ENCODE results near the gene TRIM26. TPM values are rescaled to one million over a fixed set of nuclear protein-coding genes. Genes with fewer than 3 reads are reported as not detected.

Gene TRIM26
- total and polyA plus RNA-seq, 2 of the 13 experiments (the other 11 are each of a cell fraction or from before 2014, with no cell fraction given) = 27.1 to 38.7 TPM

DNA sequence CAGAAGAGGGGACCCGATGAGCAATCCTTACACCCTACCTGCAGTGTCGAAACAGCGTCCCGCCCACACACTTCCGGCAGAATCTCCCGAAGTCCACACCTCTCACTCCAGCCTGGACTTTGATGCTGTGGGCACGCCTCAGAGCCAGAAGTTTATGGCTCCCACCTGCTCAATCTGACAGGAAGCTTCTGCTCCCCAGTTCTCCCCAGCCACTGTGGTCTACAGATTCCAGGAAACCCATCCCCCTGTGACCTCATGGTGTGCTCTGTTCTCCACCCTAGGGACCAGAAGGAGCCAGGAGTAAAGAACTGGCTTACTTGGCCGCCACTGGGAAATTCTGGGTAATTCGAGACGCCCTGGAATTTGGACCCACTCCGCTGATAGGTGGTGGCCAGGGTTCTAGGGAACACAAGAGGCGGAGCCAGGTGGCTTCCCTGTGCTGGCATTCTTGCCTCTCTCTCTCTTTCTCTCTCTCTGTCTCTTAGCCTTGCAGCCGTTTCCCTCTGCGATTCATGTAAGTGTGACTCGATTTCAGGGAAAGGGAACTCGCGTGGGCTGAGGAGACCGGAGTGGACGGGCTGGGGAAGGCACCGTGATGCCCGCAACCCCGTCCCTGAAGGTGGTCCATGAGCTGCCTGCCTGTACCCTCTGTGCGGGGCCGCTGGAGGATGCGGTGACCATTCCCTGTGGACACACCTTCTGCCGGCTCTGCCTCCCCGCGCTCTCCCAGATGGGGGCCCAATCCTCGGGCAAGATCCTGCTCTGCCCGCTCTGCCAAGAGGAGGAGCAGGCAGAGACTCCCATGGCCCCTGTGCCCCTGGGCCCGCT, 49.9 kb downstream of the TRIM26 start, which contains the start of gene TRIM15 (continued):
- TF ChIP-seq, protein P1, sequence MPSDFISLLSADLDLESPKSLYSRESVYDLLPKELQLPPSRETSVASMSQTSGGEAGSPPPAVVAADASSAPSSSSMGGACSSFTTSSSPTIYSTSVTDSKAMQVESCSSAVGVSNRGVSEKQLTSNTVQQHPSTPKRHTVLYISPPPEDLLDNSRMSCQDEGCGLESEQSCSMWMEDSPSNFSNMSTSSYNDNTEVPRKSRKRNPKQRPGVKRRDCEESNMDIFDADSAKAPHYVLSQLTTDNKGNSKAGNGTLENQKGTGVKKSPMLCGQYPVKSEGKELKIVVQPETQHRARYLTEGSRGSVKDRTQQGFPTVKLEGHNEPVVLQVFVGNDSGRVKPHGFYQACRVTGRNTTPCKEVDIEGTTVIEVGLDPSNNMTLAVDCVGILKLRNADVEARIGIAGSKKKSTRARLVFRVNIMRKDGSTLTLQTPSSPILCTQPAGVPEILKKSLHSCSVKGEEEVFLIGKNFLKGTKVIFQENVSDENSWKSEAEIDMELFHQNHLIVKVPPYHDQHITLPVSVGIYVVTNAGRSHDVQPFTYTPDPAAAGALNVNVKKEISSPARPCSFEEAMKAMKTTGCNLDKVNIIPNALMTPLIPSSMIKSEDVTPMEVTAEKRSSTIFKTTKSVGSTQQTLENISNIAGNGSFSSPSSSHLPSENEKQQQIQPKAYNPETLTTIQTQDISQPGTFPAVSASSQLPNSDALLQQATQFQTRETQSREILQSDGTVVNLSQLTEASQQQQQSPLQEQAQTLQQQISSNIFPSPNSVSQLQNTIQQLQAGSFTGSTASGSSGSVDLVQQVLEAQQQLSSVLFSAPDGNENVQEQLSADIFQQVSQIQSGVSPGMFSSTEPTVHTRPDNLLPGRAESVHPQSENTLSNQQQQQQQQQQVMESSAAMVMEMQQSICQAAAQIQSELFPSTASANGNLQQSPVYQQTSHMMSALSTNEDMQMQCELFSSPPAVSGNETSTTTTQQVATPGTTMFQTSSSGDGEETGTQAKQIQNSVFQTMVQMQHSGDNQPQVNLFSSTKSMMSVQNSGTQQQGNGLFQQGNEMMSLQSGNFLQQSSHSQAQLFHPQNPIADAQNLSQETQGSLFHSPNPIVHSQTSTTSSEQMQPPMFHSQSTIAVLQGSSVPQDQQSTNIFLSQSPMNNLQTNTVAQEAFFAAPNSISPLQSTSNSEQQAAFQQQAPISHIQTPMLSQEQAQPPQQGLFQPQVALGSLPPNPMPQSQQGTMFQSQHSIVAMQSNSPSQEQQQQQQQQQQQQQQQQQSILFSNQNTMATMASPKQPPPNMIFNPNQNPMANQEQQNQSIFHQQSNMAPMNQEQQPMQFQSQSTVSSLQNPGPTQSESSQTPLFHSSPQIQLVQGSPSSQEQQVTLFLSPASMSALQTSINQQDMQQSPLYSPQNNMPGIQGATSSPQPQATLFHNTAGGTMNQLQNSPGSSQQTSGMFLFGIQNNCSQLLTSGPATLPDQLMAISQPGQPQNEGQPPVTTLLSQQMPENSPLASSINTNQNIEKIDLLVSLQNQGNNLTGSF (CRISPR knock-in tag; IDR thresholded peaks at IDR 0.05) = no peak
- TF ChIP-seq, protein P2, sequence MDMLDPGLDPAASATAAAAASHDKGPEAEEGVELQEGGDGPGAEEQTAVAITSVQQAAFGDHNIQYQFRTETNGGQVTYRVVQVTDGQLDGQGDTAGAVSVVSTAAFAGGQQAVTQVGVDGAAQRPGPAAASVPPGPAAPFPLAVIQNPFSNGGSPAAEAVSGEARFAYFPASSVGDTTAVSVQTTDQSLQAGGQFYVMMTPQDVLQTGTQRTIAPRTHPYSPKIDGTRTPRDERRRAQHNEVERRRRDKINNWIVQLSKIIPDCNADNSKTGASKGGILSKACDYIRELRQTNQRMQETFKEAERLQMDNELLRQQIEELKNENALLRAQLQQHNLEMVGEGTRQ (IDR thresholded peaks at IDR 0.05; ENCODE audit: low read depth, low read length) = no peak
- TF ChIP-seq, protein P2 (CRISPR knock-in tag; IDR thresholded peaks at IDR 0.05; ENCODE audit: borderline replicate concordance) = 0 out of 2 replicates have a peak, but pooled peaks have one; percentile 21
- TF ChIP-seq, protein P3, sequence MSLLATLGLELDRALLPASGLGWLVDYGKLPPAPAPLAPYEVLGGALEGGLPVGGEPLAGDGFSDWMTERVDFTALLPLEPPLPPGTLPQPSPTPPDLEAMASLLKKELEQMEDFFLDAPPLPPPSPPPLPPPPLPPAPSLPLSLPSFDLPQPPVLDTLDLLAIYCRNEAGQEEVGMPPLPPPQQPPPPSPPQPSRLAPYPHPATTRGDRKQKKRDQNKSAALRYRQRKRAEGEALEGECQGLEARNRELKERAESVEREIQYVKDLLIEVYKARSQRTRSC (CRISPR knock-in tag; IDR thresholded peaks at IDR 0.05; ENCODE audit: low read depth) = peak; percentile 65; the same call in 1 of the 2 replicates
- TF ChIP-seq MEIS2 (CRISPR knock-in tag; IDR thresholded peaks at IDR 0.05) = peak; percentile 54; the same call in 1 of the 2 replicates
- TF ChIP-seq, protein P4, sequence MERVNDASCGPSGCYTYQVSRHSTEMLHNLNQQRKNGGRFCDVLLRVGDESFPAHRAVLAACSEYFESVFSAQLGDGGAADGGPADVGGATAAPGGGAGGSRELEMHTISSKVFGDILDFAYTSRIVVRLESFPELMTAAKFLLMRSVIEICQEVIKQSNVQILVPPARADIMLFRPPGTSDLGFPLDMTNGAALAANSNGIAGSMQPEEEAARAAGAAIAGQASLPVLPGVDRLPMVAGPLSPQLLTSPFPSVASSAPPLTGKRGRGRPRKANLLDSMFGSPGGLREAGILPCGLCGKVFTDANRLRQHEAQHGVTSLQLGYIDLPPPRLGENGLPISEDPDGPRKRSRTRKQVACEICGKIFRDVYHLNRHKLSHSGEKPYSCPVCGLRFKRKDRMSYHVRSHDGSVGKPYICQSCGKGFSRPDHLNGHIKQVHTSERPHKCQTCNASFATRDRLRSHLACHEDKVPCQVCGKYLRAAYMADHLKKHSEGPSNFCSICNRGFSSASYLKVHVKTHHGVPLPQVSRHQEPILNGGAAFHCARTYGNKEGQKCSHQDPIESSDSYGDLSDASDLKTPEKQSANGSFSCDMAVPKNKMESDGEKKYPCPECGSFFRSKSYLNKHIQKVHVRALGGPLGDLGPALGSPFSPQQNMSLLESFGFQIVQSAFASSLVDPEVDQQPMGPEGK (CRISPR knock-in tag; IDR thresholded peaks at IDR 0.05) = peak; percentile 54
- peak; percentile 60 for TF ChIP-seq ZNF605 (CRISPR knock-in tag; IDR thresholded peaks at IDR 0.05)
- no peak for TF ChIP-seq NAIF1 (CRISPR knock-in tag; IDR thresholded peaks at IDR 0.05; ENCODE audit: borderline replicate concordance)
- TF ChIP-seq ZFP36L2 (CRISPR knock-in tag; IDR thresholded peaks at IDR 0.05) = no peak
- TF ChIP-seq ZNF75D (CRISPR knock-in tag; IDR thresholded peaks at IDR 0.05; ENCODE audit: borderline replicate concordance) = no peak; the same call in 1 of the 2 replicates
- TF ChIP-seq ZNF879 (CRISPR knock-in tag; IDR thresholded peaks at IDR 0.05) = peak; percentile 93
- TF ChIP-seq HNRNPUL1 (IDR thresholded peaks at IDR 0.05; ENCODE audit: low read depth, low read length) = no peak
- TF ChIP-seq PAX8 (CRISPR knock-in tag; IDR thresholded peaks at IDR 0.05; ENCODE audit: borderline replicate concordance) = peak; percentile 88
- no peak for TF ChIP-seq ZNF367 (CRISPR knock-in tag; IDR thresholded peaks at IDR 0.05; ENCODE audit: borderline replicate concordance)
- no peak for TF ChIP-seq PHB2 (IDR thresholded peaks at IDR 0.05; ENCODE audit: partially characterized antibody)
- TF ChIP-seq, protein P5, sequence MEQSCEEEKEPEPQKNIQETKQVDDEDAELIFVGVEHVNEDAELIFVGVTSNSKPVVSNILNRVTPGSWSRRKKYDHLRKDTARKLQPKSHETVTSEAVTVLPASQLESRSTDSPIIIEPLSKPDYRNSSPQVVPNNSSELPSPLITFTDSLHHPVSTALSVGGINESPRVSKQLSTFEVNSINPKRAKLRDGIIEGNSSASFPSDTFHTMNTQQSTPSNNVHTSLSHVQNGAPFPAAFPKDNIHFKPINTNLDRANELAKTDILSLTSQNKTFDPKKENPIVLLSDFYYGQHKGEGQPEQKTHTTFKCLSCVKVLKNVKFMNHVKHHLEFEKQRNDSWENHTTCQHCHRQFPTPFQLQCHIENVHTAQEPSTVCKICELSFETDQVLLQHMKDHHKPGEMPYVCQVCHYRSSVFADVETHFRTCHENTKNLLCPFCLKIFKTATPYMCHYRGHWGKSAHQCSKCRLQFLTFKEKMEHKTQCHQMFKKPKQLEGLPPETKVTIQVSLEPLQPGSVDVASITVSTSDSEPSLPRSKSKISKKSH (CRISPR knock-in tag; IDR thresholded peaks at IDR 0.05; ENCODE audit: borderline replicate concordance) = peak; percentile 74; the same call in 1 of the 2 replicates
